ENCODE measurements around the gene TEC.
"Not testable (repeated sequence)": the region's sequence is repeated elsewhere in the genome, so short reads cannot be mapped to it uniquely, and the experiment has no call there.

The TEC gene

DNA sequence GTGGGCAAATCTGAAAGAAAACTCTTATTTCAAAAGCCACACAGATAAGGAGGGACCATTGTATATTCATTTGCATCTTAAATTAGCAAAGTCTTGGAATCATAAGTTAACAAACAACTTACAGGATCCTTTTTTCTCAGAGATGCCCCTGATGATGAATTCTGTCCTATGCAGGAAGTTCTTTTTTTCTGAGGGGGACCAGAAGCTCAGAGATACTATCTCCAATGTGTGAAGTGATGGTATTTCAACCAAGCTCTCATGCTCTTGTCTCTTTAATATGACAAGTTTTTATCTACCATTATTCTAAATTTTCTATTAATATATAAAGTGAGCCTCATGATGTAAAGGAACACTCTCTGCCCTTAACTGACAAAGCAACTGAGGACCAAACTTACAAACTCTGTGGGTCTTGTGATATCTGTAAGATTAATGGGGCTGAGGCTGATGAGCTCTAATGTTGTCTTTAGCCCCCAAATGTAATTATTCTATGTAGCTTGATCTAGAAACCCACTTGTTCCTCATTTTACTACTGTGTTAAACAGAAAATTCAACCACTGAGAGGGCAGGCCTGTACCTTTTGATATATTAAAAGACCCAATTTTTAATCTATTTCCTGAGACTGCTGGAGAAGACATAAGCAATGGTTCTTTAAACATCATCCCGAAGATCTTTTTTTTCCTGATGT, 27.0 kb downstream of the TEC start:
- DNase-seq, result no peak

DNA sequence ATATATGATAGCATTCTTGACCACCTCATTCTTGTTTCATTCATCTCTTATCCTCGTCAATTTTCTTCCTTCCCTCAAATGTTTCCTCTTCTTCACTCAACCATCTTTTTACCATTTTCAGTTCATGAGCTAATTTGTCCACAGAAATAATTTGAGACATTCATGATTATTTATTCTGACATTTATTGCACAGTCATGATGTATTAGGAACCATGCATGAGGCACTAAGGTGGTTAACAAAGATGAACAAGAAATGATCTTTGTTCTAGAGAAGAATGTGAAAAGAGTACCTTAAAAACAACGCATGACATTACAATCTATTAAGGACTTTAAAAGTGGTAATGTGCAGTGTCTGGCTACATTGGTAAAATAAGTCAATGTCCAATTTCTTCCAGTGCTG, 27.9 kb downstream of the TEC start:
- DNase-seq, result no peak

DNA sequence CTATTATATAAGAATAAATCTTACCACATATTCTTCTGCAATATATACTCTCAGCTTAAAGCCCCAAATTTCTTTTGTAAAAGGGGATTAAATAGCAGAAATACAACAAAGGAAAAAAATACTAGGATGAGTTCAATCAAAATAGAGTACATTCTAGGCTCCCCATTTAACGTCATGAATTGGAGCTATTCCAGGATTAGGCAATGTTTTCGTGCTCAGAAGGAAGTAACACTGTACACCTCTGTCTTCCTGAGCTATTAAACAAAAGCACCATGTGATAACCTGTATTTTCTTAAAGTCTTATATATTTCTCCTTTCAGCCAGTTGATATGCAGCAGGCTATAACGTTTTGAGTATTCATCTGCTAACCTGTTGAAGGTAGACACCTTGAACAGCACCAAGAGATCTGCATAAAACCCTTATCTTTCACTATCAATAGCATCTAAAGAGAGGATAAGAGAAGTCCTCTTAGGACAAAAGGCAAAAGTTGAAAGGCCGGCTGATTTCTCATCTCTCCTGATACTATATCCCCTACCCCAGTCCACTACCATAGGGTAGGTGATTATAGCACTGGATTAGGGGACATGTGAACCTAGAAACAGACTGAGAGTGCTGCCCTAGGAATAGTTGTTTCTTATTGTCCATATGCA, 31.5 kb downstream of the TEC start:
- no peak for DNase-seq

DNA sequence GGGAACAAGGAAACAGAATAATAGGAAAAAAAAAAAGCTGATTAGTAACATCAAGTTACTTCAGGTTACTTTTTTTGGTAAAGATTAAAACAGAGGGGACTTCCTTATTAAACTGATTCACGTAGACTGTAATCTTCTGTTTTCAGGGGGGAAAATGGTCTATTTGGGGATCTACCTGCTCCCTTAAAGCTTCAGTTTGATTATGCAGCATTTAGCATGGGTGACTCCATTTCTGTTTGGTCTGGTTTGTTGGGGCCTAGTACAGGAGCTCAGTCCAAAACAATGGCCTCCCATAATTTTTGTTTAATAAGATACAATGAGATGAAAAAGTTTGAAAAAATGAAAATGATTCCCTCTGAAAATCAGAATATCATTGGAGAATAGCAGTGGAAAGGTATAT, 34.6 kb downstream of the TEC start:
- DNase-seq, result no peak

DNA sequence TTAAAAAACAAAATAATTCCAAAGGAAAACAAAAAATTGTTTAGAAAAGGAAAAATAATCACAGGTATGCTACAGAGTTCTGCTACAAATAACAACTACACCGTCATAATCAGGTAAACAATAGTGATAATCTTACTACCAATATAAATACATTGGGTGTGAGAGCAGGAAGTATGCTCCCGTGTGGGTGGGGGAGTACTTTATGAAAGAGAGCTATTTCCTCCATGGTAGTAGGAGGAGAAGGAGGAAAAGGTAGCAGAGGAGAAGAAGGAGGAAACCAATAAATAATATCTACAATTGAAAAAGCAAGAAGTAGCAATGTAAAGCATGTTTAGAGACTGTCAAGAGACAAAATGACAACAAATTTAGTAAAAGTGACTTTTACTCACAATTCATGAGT, 35.1 kb downstream of the TEC start:
- DNase-seq, result no peak

DNA sequence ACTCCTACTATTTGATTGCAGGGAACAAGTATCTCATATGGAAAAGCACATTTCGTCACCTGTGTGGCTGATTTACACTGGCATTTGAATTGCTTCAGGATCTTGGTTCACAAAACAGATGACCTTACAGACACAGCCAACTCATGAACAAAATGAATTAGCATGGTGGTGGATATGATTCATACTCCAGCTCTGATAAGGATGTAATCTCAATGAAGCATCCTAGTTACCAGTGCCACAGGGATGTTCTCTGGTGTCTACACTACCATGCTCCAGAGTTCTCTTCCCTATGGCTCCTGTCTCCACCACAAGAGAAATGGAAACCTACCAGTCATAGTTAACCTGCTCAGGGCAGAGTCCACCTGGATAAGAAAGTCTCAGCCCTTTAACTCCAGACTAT, 40.7 kb downstream of the TEC start:
- DNase-seq, result no peak

DNA sequence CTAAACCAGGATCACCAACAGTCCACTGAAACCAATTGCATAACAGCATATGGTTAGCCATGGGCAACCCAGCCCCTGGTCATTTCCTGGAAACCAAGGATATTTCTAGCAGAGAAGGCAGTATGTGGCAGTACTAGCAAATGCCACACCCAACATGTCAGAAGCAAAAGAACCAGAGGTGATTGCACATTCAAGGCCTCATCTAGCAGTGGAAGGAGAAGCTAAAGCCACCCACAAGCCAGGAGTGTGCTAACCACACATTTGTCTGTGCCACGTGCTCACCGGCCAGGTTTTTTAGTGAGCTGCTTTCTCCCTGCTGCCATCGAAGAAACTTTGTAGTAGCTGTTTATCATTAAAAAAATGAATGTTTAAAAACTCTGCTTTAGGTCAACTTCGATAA, 42.0 kb downstream of the TEC start:
- DNase-seq, result no peak

DNA sequence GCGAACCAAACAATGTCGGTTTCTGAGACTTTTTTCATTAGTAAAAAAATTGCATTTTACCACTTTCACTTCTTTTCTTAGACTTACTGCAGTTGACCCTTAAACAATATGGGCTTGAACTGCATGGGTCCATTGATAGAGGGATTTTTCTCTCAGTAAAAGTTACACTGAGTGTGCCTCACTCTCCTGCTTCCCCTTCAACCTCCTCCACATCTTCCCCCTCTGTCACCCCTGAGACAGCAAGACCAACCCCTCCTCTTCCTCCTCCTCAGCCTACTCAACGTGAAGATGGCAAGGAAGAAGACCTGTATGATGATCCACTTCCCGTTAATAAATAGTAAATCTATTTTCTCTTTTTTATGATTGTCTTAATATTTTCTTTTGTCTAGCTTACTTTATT, 43.4 kb downstream of the TEC start:
- no peak for DNase-seq

DNA sequence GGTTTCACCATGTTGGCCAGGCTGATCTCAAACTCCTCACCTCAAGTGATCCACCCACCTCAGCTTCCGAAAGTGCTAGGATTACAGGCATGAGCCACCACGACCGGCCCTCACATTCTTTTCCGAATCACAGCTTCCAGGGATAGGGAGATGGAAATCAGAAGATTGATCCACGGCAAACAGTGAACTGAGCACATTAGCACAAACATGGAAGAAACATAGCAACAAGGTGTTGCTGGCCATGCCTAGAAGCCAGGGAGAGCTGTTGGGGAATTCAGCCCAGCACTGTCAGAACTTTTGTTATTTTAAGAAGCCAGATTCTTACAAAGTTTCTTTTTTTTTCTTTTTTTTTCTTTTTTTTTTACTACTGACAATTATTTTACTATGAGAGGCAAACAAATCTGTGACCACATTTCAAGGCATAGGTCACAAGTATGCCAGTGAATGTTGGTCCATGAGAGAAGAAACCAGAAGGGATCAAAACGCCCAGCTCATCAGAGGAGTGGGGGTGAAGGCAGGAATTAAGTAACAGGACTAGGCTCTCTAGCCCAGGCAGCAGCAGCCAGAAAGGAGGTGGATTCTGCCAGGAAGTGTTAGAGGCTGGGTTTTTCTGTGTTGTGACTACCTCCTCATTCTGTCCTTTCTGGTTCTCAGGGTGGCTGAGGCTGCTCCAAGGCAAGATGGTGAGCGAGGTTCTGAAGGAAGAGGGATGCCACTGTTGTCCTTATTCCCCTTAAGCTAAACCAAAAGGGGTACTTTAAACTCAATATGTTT, 44.1 kb downstream of the TEC start:
- DNase-seq, result no peak

DNA sequence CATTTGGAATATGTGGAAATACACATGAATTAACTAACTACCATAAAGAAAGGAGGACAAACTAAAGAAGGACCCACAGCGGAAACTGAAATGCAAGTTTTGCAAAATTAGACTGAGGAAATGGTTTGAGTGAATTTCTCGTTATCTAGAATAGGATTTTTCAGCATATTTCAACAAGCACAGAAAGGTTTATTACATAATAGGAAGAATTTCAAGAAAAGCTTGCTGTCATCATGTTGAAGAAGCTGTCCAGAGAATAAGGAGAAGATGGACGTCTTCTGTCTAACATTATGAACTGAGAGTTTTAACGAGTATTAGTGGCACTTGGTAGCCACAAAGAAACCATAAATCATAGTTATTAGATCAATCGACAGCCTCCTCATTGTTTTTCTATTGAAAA, 45.0 kb downstream of the TEC start:
- DNase-seq, result no peak

DNA sequence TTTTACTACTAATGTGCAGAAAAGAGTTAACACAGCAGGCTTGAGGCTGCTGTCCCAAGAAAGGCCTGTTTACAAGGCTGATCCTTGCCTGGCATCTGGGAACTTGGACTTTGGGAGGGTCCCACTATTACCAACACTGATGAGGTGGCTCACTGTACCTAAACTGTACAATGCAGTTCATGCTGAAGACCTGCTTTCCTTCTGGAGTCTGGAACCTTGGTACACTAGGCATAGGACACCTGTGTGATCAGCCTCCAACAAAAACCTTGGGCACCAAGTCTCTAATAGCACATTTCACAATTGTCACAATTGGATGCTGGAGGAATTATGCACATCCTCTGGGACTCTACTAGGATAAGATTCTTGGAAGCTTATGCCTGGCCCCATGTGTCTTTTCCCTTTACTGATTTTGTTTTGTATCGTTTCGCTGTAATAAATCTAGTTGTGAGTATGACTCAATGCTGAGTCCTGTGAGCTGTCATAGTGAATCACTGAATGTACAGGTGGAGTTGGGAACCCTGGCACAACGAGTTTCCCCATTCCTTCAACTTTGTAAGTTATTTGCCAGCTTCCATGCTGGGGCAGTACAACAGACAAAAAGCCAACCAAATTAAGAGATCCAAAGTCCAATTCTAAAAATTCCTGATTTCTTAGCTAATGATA, 45.9 kb downstream of the TEC start:
- DNase-seq, result no peak

DNA sequence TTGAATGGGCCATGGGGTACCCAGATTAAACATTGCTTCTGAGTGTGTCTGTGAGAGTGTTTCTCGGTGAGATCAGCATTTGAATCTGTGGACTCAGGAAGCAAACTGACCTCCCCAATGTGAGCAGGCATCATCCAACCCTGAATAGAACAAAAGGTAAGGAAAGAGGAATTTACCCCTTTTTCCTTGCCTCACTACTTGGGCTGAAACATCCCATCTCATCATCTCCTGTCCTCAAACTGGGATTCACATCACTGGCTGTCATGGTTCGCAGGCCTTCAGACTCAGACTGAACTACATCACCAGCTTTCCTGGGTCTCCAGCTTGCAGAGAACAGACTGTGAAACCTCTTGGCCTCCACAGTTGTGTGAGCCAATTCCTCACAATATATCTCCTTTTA, 47.1 kb downstream of the TEC start:
- DNase-seq, result no peak

DNA sequence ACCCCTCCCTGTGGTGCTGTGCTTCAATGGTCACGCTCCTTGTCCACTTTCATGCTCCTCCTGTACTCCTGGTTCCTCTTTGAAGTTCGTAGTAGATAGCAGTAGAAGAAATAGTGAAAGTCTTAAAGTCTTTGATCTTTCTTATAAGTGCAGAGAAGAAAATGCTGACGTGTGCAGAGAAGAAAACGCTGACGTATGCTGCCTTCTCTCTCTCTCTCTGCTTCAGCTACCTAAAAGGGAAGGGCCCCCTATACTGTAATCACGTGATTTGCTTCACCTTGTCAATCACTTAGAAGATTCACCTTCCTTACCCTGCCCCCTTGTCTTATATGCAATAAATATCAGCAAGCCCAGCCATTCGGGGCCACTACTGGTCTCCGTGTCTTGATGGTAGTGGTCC, 50.2 kb downstream of the TEC start:
- not testable (repeated sequence) for DNase-seq

DNA sequence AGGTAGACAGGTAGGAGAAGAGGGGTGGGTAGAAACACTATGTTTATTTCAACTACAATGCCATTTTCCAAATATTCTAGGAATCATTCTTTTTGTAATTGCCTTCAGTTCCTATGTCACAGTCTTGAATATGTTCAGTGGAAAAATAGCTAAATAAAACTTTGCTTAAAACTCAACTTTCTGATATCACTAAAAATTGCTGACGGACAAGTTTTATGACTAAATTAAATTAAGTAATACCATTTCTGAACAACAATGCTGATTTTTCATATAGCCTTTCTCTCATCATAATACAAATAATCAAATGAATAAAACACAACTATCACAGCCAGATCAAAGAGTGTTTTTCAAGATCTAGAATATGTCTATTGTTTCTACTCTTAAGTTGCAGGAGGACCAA, 53.1 kb downstream of the TEC start:
- DNase-seq, result no peak

DNA sequence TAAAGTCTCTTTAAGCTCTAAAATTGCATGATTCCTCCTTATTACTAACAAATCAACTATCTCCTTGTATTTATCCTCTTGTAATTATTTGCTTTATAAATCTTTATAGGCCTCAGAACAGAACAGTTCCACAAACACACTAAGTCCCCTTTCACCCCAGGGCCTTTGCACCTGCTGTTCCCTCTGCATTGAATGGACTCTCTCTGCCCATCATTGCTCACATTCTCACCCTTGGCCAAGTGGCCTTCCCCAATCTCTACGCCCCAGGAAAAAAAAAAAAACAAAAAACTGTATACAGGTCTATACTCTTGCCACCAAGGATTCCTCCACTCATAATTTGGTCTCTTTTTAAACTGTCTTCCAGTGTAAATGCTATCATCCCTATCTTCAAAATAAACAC, 53.7 kb downstream of the TEC start:
- no peak for DNase-seq

DNA sequence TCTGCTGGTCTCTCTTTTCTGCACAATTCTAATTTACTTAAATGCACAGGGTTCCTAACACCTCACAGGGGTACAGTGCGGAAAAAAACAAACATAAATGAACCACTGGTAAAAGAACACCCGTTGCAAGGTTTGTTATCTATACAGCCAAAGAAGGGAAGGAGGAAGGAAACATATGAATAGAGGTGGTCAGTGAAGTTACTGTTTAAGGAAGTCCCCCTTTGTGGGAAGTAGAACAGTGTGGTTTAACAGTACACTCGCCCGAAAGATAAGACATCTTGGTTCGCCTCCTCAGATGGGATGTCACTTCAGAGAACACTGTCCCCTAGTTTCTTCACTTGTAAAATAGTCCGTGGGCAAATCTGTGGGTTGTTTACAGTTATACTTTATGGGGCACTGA, 57.5 kb downstream of the TEC start:
- DNase-seq, result no peak

DNA sequence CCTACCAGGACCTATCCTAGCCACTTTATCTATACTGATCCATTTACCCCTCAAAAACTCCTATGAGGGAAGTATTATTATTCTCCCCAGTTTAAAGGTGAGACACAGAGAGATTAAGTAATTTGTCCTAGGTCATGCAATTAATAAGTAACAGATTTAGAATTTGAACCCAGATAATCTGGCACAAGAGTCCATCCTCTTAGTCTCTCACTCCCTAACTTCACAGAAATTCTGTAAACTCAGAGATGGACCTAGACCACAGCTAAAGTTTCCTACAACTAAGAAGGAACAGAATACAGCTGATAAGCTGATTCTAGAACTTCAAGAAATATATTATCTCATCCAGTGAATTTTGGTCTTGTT, 58.7 kb downstream of the TEC start:
- DNase-seq, result no peak

DNA sequence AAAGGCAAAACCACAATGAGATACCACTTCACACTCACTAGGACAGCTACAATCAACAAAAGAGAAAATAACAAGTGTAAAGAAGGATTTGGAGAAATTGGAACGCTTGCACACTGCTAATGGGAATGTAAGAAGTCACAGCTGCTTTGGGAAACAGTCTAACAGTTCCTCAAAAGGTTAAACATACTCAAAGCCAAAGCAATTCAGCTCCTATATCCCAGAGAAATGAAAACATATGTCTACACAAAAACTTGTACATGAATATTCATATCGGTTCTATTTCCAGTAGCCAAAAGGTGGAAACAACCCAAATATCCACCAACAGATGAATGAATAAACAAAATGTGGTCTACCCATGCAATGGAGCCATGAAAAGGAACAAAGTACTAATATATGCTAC, 64.0 kb downstream of the TEC start:
- no peak for DNase-seq

DNA sequence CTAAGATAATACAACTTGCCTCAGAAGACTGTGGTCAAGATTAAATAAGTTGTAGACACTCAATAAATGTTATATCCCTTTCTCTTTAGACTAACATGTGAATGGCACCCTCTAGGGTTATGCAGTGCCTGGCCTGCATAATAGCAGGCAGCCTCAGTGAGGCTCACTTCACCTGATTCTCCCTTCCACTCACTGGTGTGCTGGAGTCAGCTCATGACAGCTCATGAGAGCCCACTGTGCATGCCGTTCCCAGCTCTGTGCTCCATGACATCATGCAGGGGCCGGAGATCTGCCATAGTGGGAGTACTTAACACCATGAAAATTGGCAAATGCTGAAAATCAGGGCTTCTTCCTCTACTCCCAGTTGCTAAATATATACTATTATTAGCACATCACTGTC, 64.5 kb downstream of the TEC start:
- DNase-seq, result no peak

DNA sequence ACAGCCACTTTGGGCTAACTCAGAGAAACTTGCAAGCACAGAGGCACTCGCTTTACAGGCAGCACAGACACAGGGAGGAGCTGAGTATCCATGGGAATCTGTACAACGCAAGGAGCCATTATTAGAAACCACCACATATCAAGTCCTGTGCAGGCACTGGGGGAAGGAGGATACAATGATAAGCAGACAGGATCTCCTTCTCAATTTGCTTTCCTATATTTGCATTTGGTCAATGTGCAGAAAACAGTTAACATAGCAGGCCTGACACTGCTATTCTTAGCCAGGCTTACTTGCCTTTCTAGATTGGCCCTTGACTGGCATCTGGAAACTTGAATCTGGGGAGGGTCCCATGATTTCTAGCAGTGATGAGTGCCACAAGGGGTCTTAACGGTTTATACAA, 65.8 kb downstream of the TEC start:
- peak in 3 of 56 donors; percentile 1 to 8 (median 6) for DNase-seq

DNA sequence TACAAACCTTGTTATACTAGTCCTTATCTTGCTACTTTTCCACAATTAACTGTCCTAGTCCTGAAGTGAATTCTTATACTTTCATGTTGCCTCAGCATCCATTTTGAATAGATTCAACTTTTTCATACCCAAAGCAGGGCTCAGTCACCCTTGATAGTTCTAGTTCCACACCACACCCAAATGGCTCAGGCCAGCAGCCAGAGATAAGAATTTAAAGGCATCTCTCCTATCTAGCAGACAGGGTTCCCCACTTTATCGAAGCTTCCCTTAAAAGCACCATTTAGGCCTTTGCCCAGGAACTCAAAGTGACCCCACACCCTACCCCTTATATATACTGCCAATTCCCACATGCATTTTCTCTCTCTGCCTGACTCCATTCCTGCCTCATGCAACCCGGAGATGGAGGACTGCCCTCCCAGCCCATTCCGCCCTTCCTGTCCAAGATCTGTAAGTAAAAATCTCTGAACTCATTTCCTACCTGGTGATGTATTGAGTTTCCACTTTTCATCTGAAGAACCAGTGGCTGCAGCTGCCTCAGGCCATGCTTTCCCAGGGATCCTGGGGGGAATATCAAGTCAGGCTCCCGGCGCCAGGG, 71.9 kb downstream of the TEC start:
- no peak for DNase-seq

Data from amygdala (tissue), 56 donors.